ENCODE data around the gene LYPD4.
A peak's percentile ranks its signal among the peaks of the same experiment; 100 is the strongest.

Gene LYPD4, protein sequence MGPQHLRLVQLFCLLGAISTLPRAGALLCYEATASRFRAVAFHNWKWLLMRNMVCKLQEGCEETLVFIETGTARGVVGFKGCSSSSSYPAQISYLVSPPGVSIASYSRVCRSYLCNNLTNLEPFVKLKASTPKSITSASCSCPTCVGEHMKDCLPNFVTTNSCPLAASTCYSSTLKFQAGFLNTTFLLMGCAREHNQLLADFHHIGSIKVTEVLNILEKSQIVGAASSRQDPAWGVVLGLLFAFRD

DNA sequence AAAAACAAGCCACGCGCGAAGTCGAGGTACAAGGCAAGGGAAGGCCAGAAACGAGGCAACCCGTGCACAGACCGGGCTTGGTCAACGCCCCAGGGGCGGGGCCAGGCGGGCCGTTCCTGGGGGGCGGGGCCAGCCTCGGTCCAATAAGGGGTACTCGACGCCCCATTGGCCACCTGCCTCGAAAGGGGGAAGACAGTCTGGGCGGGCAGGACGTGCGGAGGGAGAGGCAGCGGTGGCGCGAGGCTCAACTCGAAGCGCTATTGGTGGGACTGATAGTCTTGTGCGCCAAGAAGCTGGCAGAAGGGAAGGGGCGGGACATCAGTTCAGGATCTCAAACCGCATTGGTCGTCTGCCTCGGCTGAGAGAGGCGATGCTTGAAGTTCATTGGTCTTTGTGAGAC lies at the start of gene LYPD4:
LYPD4 (minus strand) TSS at position 83 of the 400 bp plus-strand sequence. CDS start 5,398 bp downstream, outside the sequence.
- no peak within 1 kb of the TSS for H3K9ac ChIP-seq (ENCODE audit: low read depth, low read length)
- no peaks in the 10 kb centered on the region for H3K36me3 ChIP-seq (ENCODE audit: insufficient read depth, low read length)
- H3K9me3 ChIP-seq (ENCODE audit: control insufficient read depth, insufficient read depth, low read length), result no peaks in the 10 kb centered on the region
- H3K4me1 ChIP-seq (ENCODE audit: insufficient read depth, low read length), result no peaks in the 10 kb centered on the region

DNA sequence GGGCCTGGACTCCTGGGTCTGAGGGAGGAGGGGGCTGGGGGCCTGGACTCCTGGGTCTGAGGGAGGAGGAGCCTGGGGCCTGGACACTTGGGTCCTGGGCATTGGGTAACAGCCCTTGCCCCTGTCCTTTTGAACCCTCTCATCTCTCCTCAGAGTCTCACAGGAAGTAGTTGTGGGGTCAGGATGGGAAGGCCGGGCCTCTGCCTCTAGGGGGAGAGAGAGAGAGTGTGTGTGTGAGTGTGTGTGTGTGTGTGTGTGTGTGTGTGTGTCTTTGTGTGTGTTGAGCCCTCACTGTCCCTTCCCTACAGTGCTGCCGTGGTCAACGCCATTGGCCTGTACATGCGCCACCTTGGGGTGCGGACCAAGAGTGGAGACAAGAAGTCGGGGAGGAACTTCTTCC lies 49.4 kb upstream of the LYPD4 start:
- Histone ChIP-seq H3K4me1 (ENCODE audit: insufficient read depth, low read length) (no peaks in the 10 kb centered on the region; the same call in 1 of the 2 replicates), H3K36me3 (ENCODE audit: insufficient read depth, low read length) (no peaks in the 10 kb centered on the region; the same call in 1 of the 2 replicates), H3K9ac (ENCODE audit: low read depth, low read length) (no peak overlapping the region), H3K9me3 (ENCODE audit: control insufficient read depth, insufficient read depth, low read length) (no peaks in the 10 kb centered on the region)

DNA sequence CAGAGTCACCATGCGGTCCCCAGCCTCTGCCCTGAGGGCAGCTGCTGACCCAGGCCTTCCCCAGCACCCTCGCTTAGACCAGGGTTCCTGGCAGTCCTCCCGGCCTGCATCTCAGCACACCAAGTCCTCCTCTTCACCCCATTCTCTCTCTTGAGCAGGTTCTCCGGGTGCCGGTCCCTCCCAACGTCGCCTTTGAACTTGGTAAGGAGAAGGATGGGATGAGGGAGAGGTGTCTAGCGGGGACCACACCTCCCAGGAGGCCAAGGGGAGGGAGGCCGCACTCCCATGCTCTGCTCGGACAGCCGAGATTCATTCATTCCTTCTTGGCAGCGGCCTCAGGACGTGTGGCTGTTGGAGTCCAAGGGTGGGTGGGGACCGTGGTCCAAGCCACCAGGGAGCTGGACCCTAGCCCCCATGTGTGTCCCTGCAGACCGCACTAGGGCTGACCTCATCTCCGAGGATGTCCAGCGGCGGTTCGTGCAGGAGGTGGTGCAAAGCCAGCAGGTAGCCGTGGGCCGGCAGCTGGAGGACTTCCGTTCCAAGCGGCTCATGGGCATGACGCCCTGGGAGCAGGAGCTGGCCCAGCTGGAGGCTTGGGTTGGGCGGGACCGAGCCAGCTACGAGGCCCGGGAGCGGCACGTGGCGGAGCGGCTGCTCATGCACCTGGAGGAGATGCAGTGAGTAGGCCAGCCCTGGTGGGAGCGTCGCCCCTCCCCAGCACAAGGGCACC lies 47.9 kb upstream of the LYPD4 start:
- Histone ChIP-seq H3K36me3 (ENCODE audit: insufficient read depth, low read length) (no peaks in the 10 kb centered on the region; the same call in 1 of the 2 replicates), H3K9me3 (ENCODE audit: control insufficient read depth, insufficient read depth, low read length) (no peaks in the 10 kb centered on the region), H3K9ac (ENCODE audit: low read depth, low read length) (no peak overlapping the region), H3K4me1 (ENCODE audit: insufficient read depth, low read length) (peaks cover 3% of the 10 kb centered on the region; the same call in 1 of the 2 replicates)

DNA sequence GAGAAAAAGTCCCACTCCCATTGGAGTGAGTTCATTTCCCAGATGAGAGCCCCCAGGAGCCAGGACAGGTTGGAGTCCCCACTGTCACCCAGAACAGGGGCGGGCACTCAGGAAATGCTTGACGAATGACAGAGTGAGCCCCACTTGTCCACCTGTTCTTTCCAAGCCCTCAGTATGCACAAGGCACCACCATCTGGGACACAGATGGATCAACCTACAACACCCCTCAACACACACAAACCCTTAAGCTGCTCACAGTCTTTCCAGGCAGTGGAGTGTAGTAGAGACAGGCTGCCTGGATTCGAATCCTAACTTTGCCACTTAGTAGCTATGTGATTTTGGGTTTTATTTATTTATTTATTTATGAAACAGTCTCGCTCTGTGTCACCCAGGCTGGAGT lies 46.5 kb upstream of the LYPD4 start:
- no peaks in the 10 kb centered on the region for H3K9me3 ChIP-seq (ENCODE audit: control insufficient read depth, insufficient read depth, low read length)
- no peak overlapping the region for H3K9ac ChIP-seq (ENCODE audit: low read depth, low read length)
- H3K36me3 ChIP-seq (ENCODE audit: insufficient read depth, low read length), result no peaks in the 10 kb centered on the region; the same call in 1 of the 2 replicates

DNA sequence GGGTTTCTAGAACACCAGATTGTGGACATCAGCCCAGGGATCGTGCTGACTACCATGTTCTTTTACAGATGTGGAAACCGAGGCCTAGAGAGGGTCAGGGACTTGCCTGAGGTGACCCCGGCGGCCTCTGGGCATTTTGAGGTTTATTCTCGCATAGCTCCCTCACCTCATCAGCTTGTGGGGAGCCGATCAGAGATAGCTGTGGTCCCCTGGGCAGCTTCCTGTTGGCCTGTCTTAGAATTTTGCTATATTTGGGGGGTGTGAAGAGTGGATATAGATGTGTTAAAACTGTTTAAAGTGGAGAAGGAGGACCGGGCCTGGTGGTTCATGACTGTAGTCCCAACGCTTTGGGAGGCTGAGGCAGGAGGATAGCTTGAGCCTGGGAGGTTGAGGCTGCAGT lies 45.4 kb upstream of the LYPD4 start:
- Histone ChIP-seq H3K4me1 (ENCODE audit: insufficient read depth, low read length) (peaks cover 9% of the 10 kb centered on the region), H3K9me3 (ENCODE audit: control insufficient read depth, insufficient read depth, low read length) (no peaks in the 10 kb centered on the region), H3K36me3 (ENCODE audit: insufficient read depth, low read length) (no peaks in the 10 kb centered on the region), H3K9ac (ENCODE audit: low read depth, low read length) (no peak overlapping the region)

More for the DNA sequence above, 46.5 kb upstream of the LYPD4 start:
- peaks cover 9% of the 10 kb centered on the region for H3K4me1 ChIP-seq (ENCODE audit: insufficient read depth, low read length)

DNA sequence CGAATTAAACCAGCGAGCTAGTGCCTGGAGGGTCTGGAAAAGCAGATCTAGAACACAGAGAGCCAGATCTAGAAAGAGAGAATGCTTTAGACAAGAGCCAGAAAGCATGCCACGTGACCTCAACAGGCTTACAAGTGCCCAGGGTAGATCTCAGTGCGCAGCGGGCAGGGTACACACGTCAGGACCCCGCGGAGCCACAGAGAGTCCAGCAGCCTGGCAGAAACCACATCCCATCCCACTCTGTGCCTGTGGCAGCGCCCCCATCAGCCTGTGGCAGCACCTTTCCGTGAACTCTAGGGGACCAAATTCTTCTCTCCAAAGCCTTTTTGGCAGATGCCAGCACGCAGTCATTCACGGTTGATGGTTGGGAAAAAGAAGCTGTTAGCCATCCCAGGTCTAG lies 44.4 kb upstream of the LYPD4 start:
- Histone ChIP-seq H3K9ac (ENCODE audit: low read depth, low read length) (no peak overlapping the region), H3K9me3 (ENCODE audit: control insufficient read depth, insufficient read depth, low read length) (no peaks in the 10 kb centered on the region), H3K4me1 (ENCODE audit: insufficient read depth, low read length) (peaks cover 9% of the 10 kb centered on the region), H3K36me3 (ENCODE audit: insufficient read depth, low read length) (no peaks in the 10 kb centered on the region)

DNA sequence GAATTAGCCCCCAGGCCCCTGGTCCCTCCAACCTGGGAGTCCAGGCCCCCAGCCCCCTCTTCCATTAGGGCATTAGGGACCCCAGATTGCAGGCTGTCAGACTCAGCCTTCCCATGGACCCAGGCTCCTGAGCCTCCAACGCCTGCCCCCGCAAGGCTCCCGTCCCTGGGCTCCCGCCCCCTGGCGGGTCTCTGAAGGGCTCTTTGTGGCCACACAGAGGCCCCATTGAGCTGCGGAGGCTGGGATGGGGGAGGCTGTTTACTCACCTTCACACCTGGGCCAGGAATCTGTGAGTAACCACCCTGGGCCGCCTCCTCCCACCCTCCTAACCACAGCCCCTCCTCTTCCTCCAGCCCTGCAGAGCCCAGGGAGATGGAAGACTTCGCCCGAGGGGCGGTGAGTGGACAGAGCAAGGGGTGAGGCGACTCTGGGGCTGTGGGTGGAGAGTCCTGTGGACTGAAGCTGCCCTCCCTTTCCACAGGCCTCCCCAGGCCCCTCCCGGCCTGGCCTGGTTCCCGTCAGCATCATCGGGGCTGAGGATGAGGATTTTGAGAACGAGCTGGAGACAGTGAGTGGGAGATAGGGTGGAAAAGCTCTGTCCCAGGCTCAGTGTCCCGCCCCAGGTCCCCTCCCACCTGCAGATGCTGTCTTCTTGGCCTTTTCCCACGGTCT lies 43.4 kb upstream of the LYPD4 start:
- Histone ChIP-seq H3K36me3 (ENCODE audit: insufficient read depth, low read length) (no peaks in the 10 kb centered on the region), H3K9me3 (ENCODE audit: control insufficient read depth, insufficient read depth, low read length) (no peaks in the 10 kb centered on the region), H3K4me1 (ENCODE audit: insufficient read depth, low read length) (peaks cover 9% of the 10 kb centered on the region), H3K9ac (ENCODE audit: low read depth, low read length) (no peak overlapping the region)

DNA sequence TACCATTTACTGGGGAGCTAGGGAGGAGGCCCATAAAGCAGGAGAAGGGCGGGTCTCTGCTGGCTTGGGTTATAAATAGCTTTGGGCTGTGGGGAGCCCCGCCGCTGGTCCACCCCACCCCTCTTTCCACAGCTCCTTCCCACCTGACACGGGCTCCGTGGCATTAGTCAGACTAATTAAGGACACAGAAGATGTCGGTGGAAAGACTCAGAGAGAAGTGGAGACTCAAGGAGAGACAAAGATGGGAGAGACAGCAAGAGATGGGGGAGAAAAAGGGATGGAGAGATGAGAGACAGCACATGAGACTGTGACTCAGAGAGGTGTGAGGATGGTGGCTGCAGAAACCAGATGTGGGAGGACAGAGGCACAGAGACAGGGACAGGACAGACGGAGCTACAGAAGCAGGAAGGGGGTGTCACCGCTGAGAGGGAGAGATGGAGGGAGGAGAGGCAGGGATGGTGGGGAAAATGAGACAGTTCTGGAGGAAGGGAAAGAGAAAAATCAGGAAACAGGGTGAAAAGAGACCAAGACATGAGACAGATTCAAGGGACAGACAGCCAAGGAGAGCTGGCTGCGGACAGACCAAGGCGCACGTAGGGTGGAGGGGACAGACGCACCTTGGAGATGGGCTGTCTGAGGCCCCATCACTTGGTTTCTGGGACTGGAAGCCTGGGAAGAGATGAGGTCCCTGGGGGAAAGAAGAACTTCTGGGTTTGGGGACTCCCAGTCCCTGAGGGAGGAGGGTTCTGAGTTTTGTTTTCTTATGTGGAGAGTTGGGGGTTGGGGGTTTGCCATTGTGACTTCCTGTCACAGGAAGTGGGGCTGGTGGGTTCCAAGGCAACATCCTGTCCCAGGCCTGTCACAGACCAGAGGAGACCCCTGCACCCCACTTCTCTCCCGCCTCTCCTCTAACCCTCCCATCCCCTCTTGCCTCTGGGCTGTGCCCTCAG lies 42.6 kb upstream of the LYPD4 start:
- Histone ChIP-seq H3K36me3 (ENCODE audit: insufficient read depth, low read length) (no peaks in the 10 kb centered on the region), H3K4me1 (ENCODE audit: insufficient read depth, low read length) (peaks cover 9% of the 10 kb centered on the region), H3K9ac (ENCODE audit: low read depth, low read length) (peak overlapping the region; percentile 12; the same call in 1 of the 2 replicates), H3K9me3 (ENCODE audit: control insufficient read depth, insufficient read depth, low read length) (no peaks in the 10 kb centered on the region)

DNA sequence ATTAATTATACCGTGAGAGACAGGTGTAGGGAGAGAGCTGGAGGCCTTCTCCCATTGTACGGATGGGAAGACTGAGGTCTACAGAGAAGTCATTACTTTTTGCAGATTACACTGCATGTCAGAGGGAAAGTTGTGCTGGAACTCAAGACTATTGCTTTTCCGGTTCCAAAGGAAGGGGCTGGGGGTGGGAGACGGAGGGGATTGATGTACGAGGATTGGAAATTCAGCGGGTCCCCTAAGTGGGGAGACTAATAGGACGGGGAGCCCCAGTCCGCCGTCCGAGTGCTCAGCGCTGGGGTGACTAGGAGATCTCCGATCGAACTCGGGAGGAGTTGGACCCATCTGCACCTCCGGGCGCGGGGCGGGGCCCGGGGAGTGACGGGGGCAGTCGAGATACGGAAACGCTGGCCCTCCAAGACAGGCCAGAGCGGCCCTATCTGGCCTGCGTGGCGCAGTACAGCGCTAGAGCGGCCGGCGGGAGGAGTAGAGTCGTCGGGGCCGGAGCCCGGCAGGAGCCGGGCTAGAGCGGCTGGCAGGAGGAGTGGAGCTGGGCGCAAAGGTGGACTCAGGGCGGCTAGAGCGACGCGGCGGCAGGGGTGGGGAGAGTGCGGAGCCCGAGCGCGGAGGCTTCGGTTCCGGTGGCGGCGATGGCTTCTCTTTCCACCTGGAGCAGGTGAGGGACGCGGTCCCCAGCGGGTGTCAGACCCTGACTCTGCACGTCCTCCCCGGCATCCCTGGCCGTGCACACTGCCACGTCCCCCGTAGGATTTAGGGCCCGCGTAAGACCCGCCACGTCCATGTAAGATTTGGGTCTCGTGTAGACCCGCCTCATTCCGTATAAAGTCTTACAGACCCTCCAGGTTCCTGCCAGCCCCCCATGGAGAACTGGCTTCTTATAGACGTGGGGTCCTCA lies 39.6 kb upstream of the LYPD4 start:
- Histone ChIP-seq H3K9me3 (ENCODE audit: control insufficient read depth, insufficient read depth, low read length) (no peaks in the 10 kb centered on the region), H3K36me3 (ENCODE audit: insufficient read depth, low read length) (no peaks in the 10 kb centered on the region), H3K4me1 (ENCODE audit: insufficient read depth, low read length) (peaks cover 9% of the 10 kb centered on the region), H3K9ac (ENCODE audit: low read depth, low read length) (peak overlapping the region; percentile 97)

DNA sequence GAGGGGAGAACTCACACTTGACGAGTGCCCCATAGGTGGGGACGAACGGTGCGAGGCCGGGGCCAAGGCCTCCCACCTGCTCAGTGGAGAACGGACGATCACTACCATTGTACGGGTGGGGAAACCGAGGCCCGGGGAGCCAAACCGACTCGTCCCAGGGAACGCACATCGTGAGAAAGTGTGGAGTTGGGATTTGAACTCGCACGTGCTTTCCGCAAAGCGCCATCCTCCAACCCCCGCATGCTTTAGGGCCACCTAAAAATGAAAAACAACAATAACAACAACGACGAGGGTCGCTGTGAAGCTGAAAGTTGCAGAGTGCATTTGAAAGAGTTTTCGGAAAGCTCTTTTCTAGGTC lies 39.0 kb upstream of the LYPD4 start:
- Histone ChIP-seq H3K4me1 (ENCODE audit: insufficient read depth, low read length) (peaks cover 9% of the 10 kb centered on the region), H3K36me3 (ENCODE audit: insufficient read depth, low read length) (no peaks in the 10 kb centered on the region), H3K9ac (ENCODE audit: low read depth, low read length) (peak overlapping the region; percentile 97), H3K9me3 (ENCODE audit: control insufficient read depth, insufficient read depth, low read length) (no peaks in the 10 kb centered on the region)

DNA sequence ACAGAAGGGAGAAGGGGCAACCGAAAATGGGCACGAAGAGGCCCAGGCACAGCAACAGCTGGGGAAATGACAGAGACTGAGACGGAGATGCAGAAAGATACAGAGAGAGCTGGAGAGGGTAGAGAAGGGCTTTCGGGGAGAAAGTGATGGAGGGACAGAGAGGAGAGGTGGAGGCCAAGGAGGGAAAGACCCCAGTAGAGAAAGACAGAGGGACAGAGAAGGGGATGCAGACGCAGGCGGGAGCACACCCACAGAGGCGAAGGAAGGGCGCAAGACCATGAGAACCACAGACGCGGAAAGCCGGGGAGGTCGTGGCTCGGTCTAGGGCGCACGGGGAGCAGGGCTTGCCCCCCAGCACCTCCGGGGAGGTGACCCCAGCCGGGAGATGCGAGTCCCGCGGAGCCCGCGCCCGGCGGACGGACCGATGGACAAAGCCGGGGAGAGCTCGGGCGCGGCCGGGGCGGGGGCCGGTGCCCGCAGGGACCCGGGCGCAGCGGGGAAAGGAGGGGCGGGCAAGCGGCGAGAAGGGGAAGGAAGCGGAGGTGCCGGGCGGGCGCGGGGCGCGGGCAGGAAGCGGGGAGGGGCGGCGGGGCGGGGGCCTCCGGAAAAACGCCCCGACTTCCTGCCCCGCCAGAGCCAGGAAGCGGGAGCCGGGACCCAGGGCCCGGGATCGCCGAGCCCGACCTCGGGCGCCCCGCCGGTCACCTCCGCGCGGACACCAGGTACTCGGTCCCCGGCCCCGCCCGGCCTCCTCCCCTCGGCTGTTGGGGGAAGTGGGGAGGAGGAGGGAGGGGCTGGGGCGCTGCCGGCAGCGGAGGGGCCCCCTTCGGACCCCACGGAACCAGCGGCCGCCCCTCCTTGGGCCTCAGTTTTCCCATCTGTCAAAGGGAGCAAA lies 38.3 kb upstream of the LYPD4 start, which contains the start of gene ARHGEF1:
ARHGEF1 (plus strand) TSS at position 617 of the 895 bp plus-strand sequence. CDS start 4,899 bp downstream, outside the sequence.
- Histone ChIP-seq H3K4me1 (ENCODE audit: insufficient read depth, low read length) (peaks cover 10% of the 10 kb centered on the region), H3K9ac (ENCODE audit: low read depth, low read length) (peak within 1 kb of the TSS; percentile 97), H3K9me3 (ENCODE audit: control insufficient read depth, insufficient read depth, low read length) (no peaks in the 10 kb centered on the region), H3K36me3 (ENCODE audit: insufficient read depth, low read length) (no peaks in the 10 kb centered on the region)

DNA sequence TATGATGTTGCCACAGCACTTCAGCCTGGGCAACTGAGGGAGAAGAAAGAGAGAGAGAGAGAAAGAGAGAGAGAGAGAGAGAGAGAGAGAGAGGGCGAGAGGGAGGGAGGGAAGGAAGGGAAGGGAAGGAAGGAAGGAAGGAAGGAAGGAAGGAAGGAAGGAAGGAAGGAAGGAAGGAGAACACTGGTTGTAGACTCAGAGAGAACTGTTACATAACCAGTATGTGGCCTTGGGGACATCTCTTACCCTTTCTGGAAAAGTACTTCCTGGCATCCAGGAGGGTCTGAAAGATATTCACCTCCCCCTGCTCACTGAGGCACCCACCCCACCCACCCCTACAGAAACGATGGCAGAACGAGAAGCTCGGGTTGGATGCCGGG lies 35.8 kb upstream of the LYPD4 start:
- peaks cover 8% of the 10 kb centered on the region; the same call in 1 of the 2 replicates for H3K4me1 ChIP-seq (ENCODE audit: insufficient read depth, low read length)
- H3K9me3 ChIP-seq (ENCODE audit: control insufficient read depth, insufficient read depth, low read length), result no peaks in the 10 kb centered on the region
- H3K36me3 ChIP-seq (ENCODE audit: insufficient read depth, low read length), result no peaks in the 10 kb centered on the region
- H3K9ac ChIP-seq (ENCODE audit: low read depth, low read length), result no peak overlapping the region
